MCF 10A (cell line): ENCODE measurements around the gene MYO1D. TPM values are rescaled to one million over a fixed set of nuclear protein-coding genes. Genes with fewer than 3 reads are reported as not detected.

Experiments used
- BruUV-seq: library from RNA; stranded (reverse); fragments of 400-500 nt; replicated peaks from 2 replicates; lab custom pipeline; 2021; lab: Mats Ljungman, UMichigan
- CTCF ChIA-PET: fragments of 300-600 bp; sonication (Branson Sonifier 250); formaldehyde crosslinking; extraction: SDS; loops from one replicate; lab custom pipeline; 2021; ENCODE audit warnings: antibody characterized with exemption, inconsistent platforms; lab: Yijun Ruan, JAX
- POLR2A ChIA-PET: fragments of 300-600, 350-650 bp; sonication (Branson Sonifier 250); formaldehyde crosslinking; extraction: SDS; loops from one replicate; lab custom pipeline; 2020; ENCODE audit warnings: antibody characterized with exemption, inconsistent platforms; lab: Yijun Ruan, JAX
- DNase-seq: peaks from one replicate; pipeline ENCODE4 v3.0.0-alpha.2; 2018; ENCODE audit not compliant: unreplicated experiment
- H3K27ac Mint-ChIP-seq: one replicate; pipeline ENCODE4 v1.8.0; 2022; ENCODE audit warnings: mild to moderate bottlenecking, low read depth, mixed read lengths; ENCODE audit not compliant: unreplicated experiment
- H3K27me3 Mint-ChIP-seq: one replicate; pipeline ENCODE4 v1.8.0; 2022; ENCODE audit warnings: mixed read lengths; ENCODE audit not compliant: insufficient read depth, unreplicated experiment
- H3K36me3 Mint-ChIP-seq: one replicate; pipeline ENCODE4 v1.8.0; 2022; ENCODE audit warnings: mild to moderate bottlenecking, moderate library complexity, mixed read lengths; ENCODE audit not compliant: insufficient read depth, unreplicated experiment
- H3K4me1 Mint-ChIP-seq: one replicate; pipeline ENCODE4 v1.8.0; 2022; ENCODE audit warnings: mixed read lengths; ENCODE audit not compliant: insufficient read depth, unreplicated experiment
- H3K4me3 Mint-ChIP-seq: one replicate; pipeline ENCODE4 v1.8.0; 2022; ENCODE audit warnings: mild to moderate bottlenecking, moderate library complexity, mixed read lengths; ENCODE audit not compliant: unreplicated experiment
- H3K9me3 Mint-ChIP-seq: one replicate; pipeline ENCODE4 v1.8.0; 2022; ENCODE audit warnings: mixed read lengths; ENCODE audit not compliant: unreplicated experiment
- CTCF ChIP-seq: fragments of 200-600 bp; IDR thresholded peaks from one replicate; pipeline ENCODE4 v1.8.0; 2022; ENCODE audit warnings: antibody characterized with exemption, mild to moderate bottlenecking; ENCODE audit not compliant: unreplicated experiment
- intact Hi-C: fragments of 100-400 bp; cut with micrococcal nuclease; formaldehyde crosslinking; loops from 2 replicates; pipeline ENCODE4 v1.14.1; 2022
- total RNA-seq: library from RNA; stranded (reverse); gene quantifications from 2 replicates; pipeline ENCODE4 v1.2.3, GENCODE V29; 2022

Gene MYO1D
- total RNA-seq, 1 experiment from 2014 or later, result 30.5 TPM

- no peak for TF ChIP-seq CTCF
- no peaks in the 10 kb centered on the region for H3K4me1 Mint-ChIP-seq
- CTCF ChIA-PET, result interaction anchor here (1.8 kb wide), 1 partner anchor 22 kb away, joined by 5 read pairs; no protein-coding TSS in a partner anchor
- H3K27me3 Mint-ChIP-seq, result no peaks in the 10 kb centered on the region
- H3K4me3 Mint-ChIP-seq, result no peak overlapping the region
- no TSS peak for BruUV-seq
- H3K9me3 Mint-ChIP-seq, result no peaks in the 10 kb centered on the region
- no peak for DNase-seq
- H3K27ac Mint-ChIP-seq, result no peak overlapping the region
- POLR2A ChIA-PET, result no interaction called here
- H3K36me3 Mint-ChIP-seq, result no peaks in the 10 kb centered on the region
- intact Hi-C loops, result no loop called here
Observed at GRCh38 chr17:32636598-32637218, 240.2 kb downstream of the MYO1D start.

- POLR2A ChIA-PET, result no interaction called here
- no peak for TF ChIP-seq CTCF
- no TSS peak for BruUV-seq
- DNase-seq, result no peak
- H3K27ac Mint-ChIP-seq, result no peak overlapping the region
- CTCF ChIA-PET, result no interaction called here
- no peaks in the 10 kb centered on the region for H3K4me1 Mint-ChIP-seq
- intact Hi-C loops, result no loop called here
- no peaks in the 10 kb centered on the region for H3K27me3 Mint-ChIP-seq
- no peak overlapping the region for H3K4me3 Mint-ChIP-seq
- no peaks in the 10 kb centered on the region for H3K9me3 Mint-ChIP-seq
- peaks cover 6% of the 10 kb centered on the region for H3K36me3 Mint-ChIP-seq
Observed at GRCh38 chr17:32634167-32634566, 242.8 kb downstream of the MYO1D start.

- CTCF ChIA-PET, result interaction anchor here (0.6 kb wide), 1 partner anchor 170 kb away, joined by 3 read pairs; no protein-coding TSS in a partner anchor
- H3K36me3 Mint-ChIP-seq, result peaks cover 6% of the 10 kb centered on the region
Observed at GRCh38 chr17:32631341-32632096, 245.4 kb downstream of the MYO1D start.

More at GRCh38 chr17:32631341-32632096, 245.4 kb downstream of the MYO1D start:
- POLR2A ChIA-PET, result no interaction called here
- intact Hi-C loops, result no loop called here
- DNase-seq, result no peak
- no peak overlapping the region for H3K4me3 Mint-ChIP-seq
- H3K4me1 Mint-ChIP-seq, result no peaks in the 10 kb centered on the region
- no TSS peak for BruUV-seq
- H3K9me3 Mint-ChIP-seq, result no peaks in the 10 kb centered on the region
- no peak overlapping the region for H3K27ac Mint-ChIP-seq
- H3K27me3 Mint-ChIP-seq, result no peaks in the 10 kb centered on the region
- TF ChIP-seq CTCF, result no peak
